Panc1 (cell line): ENCODE results near the gene GCNT4.

Experiments used
- POLR2AphosphoS5 ChIP-seq: IDR thresholded peaks from 2 replicates; pipeline ENCODE4 v1.6.1; 2012; ENCODE audit warnings: mild to moderate bottlenecking, low read depth, low read length, moderate library complexity
- TF ChIP-seq, protein P1 (sequence below): fragments of 450-650 bp; IDR thresholded peaks from 2 replicates; pipeline ENCODE4 v1.5.1; 2017; ENCODE audit warnings: mild to moderate bottlenecking
- TF ChIP-seq, protein P2 (sequence below), 2 experiments: IDR thresholded peaks; 2 replicates each; pipeline ENCODE4 v1.6.1; 2011 to 2012; ENCODE audit warnings: low read depth in 2 of 2, control low read depth in 1 of 2, low read length in 1 of 2, mild to moderate bottlenecking in 1 of 2, moderate library complexity in 1 of 2; ENCODE audit not compliant: insufficient read depth in 1 of 2

- TF ChIP-seq, protein P1, sequence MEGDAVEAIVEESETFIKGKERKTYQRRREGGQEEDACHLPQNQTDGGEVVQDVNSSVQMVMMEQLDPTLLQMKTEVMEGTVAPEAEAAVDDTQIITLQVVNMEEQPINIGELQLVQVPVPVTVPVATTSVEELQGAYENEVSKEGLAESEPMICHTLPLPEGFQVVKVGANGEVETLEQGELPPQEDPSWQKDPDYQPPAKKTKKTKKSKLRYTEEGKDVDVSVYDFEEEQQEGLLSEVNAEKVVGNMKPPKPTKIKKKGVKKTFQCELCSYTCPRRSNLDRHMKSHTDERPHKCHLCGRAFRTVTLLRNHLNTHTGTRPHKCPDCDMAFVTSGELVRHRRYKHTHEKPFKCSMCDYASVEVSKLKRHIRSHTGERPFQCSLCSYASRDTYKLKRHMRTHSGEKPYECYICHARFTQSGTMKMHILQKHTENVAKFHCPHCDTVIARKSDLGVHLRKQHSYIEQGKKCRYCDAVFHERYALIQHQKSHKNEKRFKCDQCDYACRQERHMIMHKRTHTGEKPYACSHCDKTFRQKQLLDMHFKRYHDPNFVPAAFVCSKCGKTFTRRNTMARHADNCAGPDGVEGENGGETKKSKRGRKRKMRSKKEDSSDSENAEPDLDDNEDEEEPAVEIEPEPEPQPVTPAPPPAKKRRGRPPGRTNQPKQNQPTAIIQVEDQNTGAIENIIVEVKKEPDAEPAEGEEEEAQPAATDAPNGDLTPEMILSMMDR, result no peak
- TF ChIP-seq, protein P2, sequence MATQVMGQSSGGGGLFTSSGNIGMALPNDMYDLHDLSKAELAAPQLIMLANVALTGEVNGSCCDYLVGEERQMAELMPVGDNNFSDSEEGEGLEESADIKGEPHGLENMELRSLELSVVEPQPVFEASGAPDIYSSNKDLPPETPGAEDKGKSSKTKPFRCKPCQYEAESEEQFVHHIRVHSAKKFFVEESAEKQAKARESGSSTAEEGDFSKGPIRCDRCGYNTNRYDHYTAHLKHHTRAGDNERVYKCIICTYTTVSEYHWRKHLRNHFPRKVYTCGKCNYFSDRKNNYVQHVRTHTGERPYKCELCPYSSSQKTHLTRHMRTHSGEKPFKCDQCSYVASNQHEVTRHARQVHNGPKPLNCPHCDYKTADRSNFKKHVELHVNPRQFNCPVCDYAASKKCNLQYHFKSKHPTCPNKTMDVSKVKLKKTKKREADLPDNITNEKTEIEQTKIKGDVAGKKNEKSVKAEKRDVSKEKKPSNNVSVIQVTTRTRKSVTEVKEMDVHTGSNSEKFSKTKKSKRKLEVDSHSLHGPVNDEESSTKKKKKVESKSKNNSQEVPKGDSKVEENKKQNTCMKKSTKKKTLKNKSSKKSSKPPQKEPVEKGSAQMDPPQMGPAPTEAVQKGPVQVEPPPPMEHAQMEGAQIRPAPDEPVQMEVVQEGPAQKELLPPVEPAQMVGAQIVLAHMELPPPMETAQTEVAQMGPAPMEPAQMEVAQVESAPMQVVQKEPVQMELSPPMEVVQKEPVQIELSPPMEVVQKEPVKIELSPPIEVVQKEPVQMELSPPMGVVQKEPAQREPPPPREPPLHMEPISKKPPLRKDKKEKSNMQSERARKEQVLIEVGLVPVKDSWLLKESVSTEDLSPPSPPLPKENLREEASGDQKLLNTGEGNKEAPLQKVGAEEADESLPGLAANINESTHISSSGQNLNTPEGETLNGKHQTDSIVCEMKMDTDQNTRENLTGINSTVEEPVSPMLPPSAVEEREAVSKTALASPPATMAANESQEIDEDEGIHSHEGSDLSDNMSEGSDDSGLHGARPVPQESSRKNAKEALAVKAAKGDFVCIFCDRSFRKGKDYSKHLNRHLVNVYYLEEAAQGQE (IDR thresholded peaks at IDR 0.05; ENCODE audit: insufficient read depth in 1 of 2, low read depth in 2 of 2, low read length in 1 of 2), result no peak
- TF ChIP-seq POLR2AphosphoS5, result no peak
These were observed 34.4 kb downstream of the GCNT4 start for GRCh38 chr5:75017971-75018370.
